ENCODE measurements around the gene CD59. TPM values are rescaled to one million over a fixed set of nuclear protein-coding genes. Genes with fewer than 3 reads are reported as not detected.

Gene CD59
- total RNA-seq, 3 donors from 2014 or later, result 296 to 563 (median 375) TPM

- intact Hi-C loops (cut with DNase I; ENCODE audit: low total_unique reads), result no loop called here
- peaks cover 0 to 3% of the 10 kb centered on the region in 2 donors for H3K9me3 ChIP-seq
- no peak overlapping the region for H3K4me3 ChIP-seq
- no peaks in the 10 kb centered on the region for H3K4me1 ChIP-seq
- no peaks in the 10 kb centered on the region for H3K36me3 ChIP-seq
- TF ChIP-seq POLR2A (IDR thresholded peaks at IDR 0.05) (no peak), POLR2AphosphoS5 (IDR thresholded peaks at IDR 0.05) (no peak)
- no peaks in the 10 kb centered on the region for H3K27me3 ChIP-seq
- DNase-seq (ENCODE audit: low spot score in 2 of 2), result no peak
- H3K27ac ChIP-seq, result no peak overlapping the region
Observed at GRCh38 chr11:33674035-33674814, 62.0 kb downstream of the CD59 start.

GRCh38 chr11:33672273-33672672 is 64.0 kb downstream of the CD59 start:
- Histone ChIP-seq H3K36me3 (no peaks in the 10 kb centered on the region), H3K4me1 (no peaks in the 10 kb centered on the region), H3K4me3 (no peak overlapping the region), H3K27ac (no peak overlapping the region), H3K27me3 (no peaks in the 10 kb centered on the region), H3K9me3 (no peaks in the 10 kb centered on the region)
- no peak for DNase-seq (ENCODE audit: low spot score in 2 of 2)
- TF ChIP-seq CTCF (IDR thresholded peaks at IDR 0.05) (no peak), POLR2AphosphoS5 (IDR thresholded peaks at IDR 0.05) (no peak), POLR2A (IDR thresholded peaks at IDR 0.05) (no peak)
- intact Hi-C loops (cut with DNase I; ENCODE audit: low total_unique reads), result no loop called here

GRCh38 chr11:33670250-33671011 is 65.8 kb downstream of the CD59 start:
- H3K4me3 ChIP-seq, result no peak overlapping the region

GRCh38 chr11:33669598-33670249 is 66.5 kb downstream of the CD59 start:
- H3K4me3 ChIP-seq, result no peak overlapping the region

More at GRCh38 chr11:33670250-33671011, 65.8 kb downstream of the CD59 start:
- Histone ChIP-seq H3K27ac (no peak overlapping the region), H3K27me3 (no peaks in the 10 kb centered on the region), H3K4me1 (no peaks in the 10 kb centered on the region), H3K36me3 (no peaks in the 10 kb centered on the region), H3K9me3 (no peaks in the 10 kb centered on the region)
- DNase-seq (ENCODE audit: low spot score in 2 of 2), result no peak
- intact Hi-C loops (cut with DNase I; ENCODE audit: low total_unique reads), result no loop called here
- no peak for TF ChIP-seq CTCF (IDR thresholded peaks at IDR 0.05)
- TF ChIP-seq POLR2AphosphoS5 (IDR thresholded peaks at IDR 0.05), result no peak
- no peak for TF ChIP-seq POLR2A (IDR thresholded peaks at IDR 0.05)

More at GRCh38 chr11:33669598-33670249, 66.5 kb downstream of the CD59 start:
- H3K36me3 ChIP-seq, result no peaks in the 10 kb centered on the region
- no peaks in the 10 kb centered on the region for H3K27me3 ChIP-seq
- no peak for DNase-seq (ENCODE audit: low spot score in 2 of 2)
- intact Hi-C loops (cut with DNase I; ENCODE audit: low total_unique reads), result no loop called here
- H3K27ac ChIP-seq, result no peak overlapping the region
- TF ChIP-seq POLR2A (IDR thresholded peaks at IDR 0.05), result no peak
- no peak for TF ChIP-seq CTCF (IDR thresholded peaks at IDR 0.05)
- no peak for TF ChIP-seq POLR2AphosphoS5 (IDR thresholded peaks at IDR 0.05)
- no peaks in the 10 kb centered on the region for H3K4me1 ChIP-seq
- no peaks in the 10 kb centered on the region for H3K9me3 ChIP-seq
